Mammary epithelial cell (primary cell): Measurements from ENCODE around the gene SEPTIN11.

Experiments
- EZH2 ChIP-seq: IDR thresholded peaks from 2 replicates; pipeline ENCODE4 v1.6.1; 2012; ENCODE audit warnings: low read length, inconsistent platforms, borderline replicate concordance
- TF ChIP-seq, protein P1 (sequence below), 2 donors: IDR thresholded peaks in 1 of 2; conservative IDR thresholded peaks in 1 of 2; 2 replicates each; pipeline ENCODE4 v1.5.1; 2011 to 2012; ENCODE audit warnings: inconsistent platforms in 2 of 2, low read length in 2 of 2, mild to moderate bottlenecking in 2 of 2, control low read depth in 1 of 2, low read depth in 1 of 2; ENCODE audit not compliant: insufficient read depth in 1 of 2; ENCODE audit errors: extremely low read depth in 1 of 2

DNA sequence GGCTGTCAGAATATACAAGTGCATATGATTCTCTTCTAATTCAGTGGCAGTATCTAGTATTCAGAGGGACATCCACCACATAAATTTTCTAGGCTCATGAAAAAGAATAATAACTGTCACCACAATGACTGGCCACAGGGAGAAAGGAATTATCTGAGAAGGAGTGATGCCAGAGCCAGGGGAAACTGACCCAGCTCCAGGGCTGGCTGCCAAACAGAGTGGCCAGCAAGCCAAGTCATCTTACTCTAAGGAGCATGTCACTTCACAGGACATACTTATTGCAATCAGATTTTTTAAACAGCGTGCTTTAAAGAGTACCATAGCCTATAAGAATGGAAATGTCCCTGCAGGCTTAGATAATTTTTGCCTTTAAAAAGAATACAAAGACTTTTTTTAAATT, 5.8 kb upstream of the SEPTIN11 start:
- TF ChIP-seq, protein P1, sequence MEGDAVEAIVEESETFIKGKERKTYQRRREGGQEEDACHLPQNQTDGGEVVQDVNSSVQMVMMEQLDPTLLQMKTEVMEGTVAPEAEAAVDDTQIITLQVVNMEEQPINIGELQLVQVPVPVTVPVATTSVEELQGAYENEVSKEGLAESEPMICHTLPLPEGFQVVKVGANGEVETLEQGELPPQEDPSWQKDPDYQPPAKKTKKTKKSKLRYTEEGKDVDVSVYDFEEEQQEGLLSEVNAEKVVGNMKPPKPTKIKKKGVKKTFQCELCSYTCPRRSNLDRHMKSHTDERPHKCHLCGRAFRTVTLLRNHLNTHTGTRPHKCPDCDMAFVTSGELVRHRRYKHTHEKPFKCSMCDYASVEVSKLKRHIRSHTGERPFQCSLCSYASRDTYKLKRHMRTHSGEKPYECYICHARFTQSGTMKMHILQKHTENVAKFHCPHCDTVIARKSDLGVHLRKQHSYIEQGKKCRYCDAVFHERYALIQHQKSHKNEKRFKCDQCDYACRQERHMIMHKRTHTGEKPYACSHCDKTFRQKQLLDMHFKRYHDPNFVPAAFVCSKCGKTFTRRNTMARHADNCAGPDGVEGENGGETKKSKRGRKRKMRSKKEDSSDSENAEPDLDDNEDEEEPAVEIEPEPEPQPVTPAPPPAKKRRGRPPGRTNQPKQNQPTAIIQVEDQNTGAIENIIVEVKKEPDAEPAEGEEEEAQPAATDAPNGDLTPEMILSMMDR (conservative IDR thresholded peaks at IDR 0.05 in 1 of 2, IDR thresholded peaks at IDR 0.05 in 1 of 2; ENCODE audit: extremely low read depth in 1 of 2, insufficient read depth in 1 of 2, low read depth in 1 of 2, low read length in 2 of 2) = no peak
- TF ChIP-seq EZH2 = no peak
